Esophagus squamous epithelium (tissue), 5 donors: ENCODE data around the gene SPRING1. TPM values are rescaled to one million over a fixed set of nuclear protein-coding genes. Genes with fewer than 3 reads are reported as not detected.

Experiments
- DNase-seq: peaks from one replicate; lab custom pipeline; 2025; lab: John Stamatoyannopoulos, UW
- H3K27ac ChIP-seq, 4 donors: fragments of 200-600 bp; sonication (generic); one replicate each; pipeline ENCODE4 v1.5.1; 2016 to 2019; ENCODE audit warnings: mild to moderate bottlenecking in 1 of 4
- H3K27me3 ChIP-seq, 4 donors: fragments of 200-600 bp; sonication (generic); 1 replicate in 3 of 4; 2 replicates in 1 of 4; pipeline versions ENCODE4 v1.5.1 to v1.6.0; 2017 to 2021; ENCODE audit warnings: antibody characterized with exemption in 1 of 4
- H3K36me3 ChIP-seq, 3 donors: fragments of 200-600 bp; sonication (generic); one replicate each; pipeline ENCODE4 v1.5.1; 2016 to 2019
- H3K4me1 ChIP-seq, 3 donors: fragments of 200-600 bp; sonication (generic); one replicate each; pipeline ENCODE4 v1.5.1; 2017 to 2019
- H3K4me3 ChIP-seq, 4 donors: fragments of 200-600 bp; sonication (generic); 1 replicate in 3 of 4; 2 replicates in 1 of 4; pipeline ENCODE4 v1.5.1; 2016 to 2019; ENCODE audit warnings: mild to moderate bottlenecking in 2 of 4, moderate library complexity in 1 of 4
- H3K9me3 ChIP-seq, 3 donors: fragments of 200-600 bp; sonication (generic); one replicate each; pipeline ENCODE4 v1.5.1; 2016 to 2019
- CTCF ChIP-seq, 6 experiments: fragments of 450-650 bp in 4 of 6; fragments of 200-600 bp in 2 of 6; sonication (generic) in 2 of 6; IDR thresholded peaks; one replicate each; pipeline ENCODE4 v1.5.1; 2016 to 2019; ENCODE audit warnings: antibody characterized with exemption in 6 of 6, mild to moderate bottlenecking in 4 of 6, moderate library complexity in 4 of 6
- POLR2A ChIP-seq, 4 donors: fragments of 450-650 bp; IDR thresholded peaks; one replicate each; pipeline ENCODE4 v1.6.1; 2017; ENCODE audit warnings: antibody characterized with exemption in 4 of 4, mild to moderate bottlenecking in 4 of 4, moderate library complexity in 3 of 4
- WGBS, 2 donors: methylation state at CpG; one replicate each; pipeline ENCODE4 v1.1.5; 2018; 5-methylcytosine and 5-hydroxymethylcytosine counted together
- intact Hi-C: fragments of 100-400 bp; cut with DNase I; formaldehyde crosslinking; loops from one replicate; pipeline ENCODE4 v1.15.0; 2022
- total RNA-seq, 4 donors: library from RNA; depleted of rRNA; stranded (reverse); fragments of >200 nt; gene quantifications; one replicate each; pipeline ENCODE4 v1.1.0, GENCODE V29; 2016
- donor health status: DM: yes; HTN: yes; CAD: no.

The SPRING1 gene
- total RNA-seq, 4 donors from 2014 or later, result 14.6 to 25.5 (median 19.1) TPM

- H3K27ac ChIP-seq, result no peak overlapping the region
- no peaks in the 10 kb centered on the region for H3K27me3 ChIP-seq
- no peaks in the 10 kb centered on the region for H3K9me3 ChIP-seq
- WGBS, 2 donors, result 77 to 87% methylated on average over 3 of the region's 3 CpGs
- intact Hi-C loops, result no loop called here
- no peak overlapping the region for H3K4me3 ChIP-seq
- TF ChIP-seq POLR2A (IDR thresholded peaks at IDR 0.05), result no peak
- no peak for TF ChIP-seq CTCF (IDR thresholded peaks at IDR 0.05)
- no peaks in the 10 kb centered on the region for H3K36me3 ChIP-seq
- no peak for DNase-seq
- no peaks in the 10 kb centered on the region for H3K4me1 ChIP-seq
Observed at GRCh38 chr12:116766746-116767145, 28.9 kb upstream of the SPRING1 start.

- 91 to 95% methylated on average over 3 of the region's 3 CpGs for WGBS, 2 donors
- Histone ChIP-seq H3K4me1 (no peaks in the 10 kb centered on the region), H3K27me3 (no peaks in the 10 kb centered on the region), H3K27ac (no peak overlapping the region), H3K36me3 (no peaks in the 10 kb centered on the region), H3K4me3 (no peak overlapping the region), H3K9me3 (no peaks in the 10 kb centered on the region)
- DNase-seq, result no peak
- no peak for TF ChIP-seq POLR2A (IDR thresholded peaks at IDR 0.05)
- no peak for TF ChIP-seq CTCF (IDR thresholded peaks at IDR 0.05)
- intact Hi-C loops, result no loop called here
Observed at GRCh38 chr12:116766285-116766684, 28.4 kb upstream of the SPRING1 start.

- DNase-seq, result no peak
- Histone ChIP-seq H3K4me3 (no peak overlapping the region), H3K27ac (no peak overlapping the region), H3K36me3 (no peaks in the 10 kb centered on the region), H3K9me3 (no peaks in the 10 kb centered on the region), H3K4me1 (no peaks in the 10 kb centered on the region), H3K27me3 (no peaks in the 10 kb centered on the region)
- 65 to 66% methylated on average over 4 to 5 of the region's 5 CpGs for WGBS, 2 donors
- TF ChIP-seq POLR2A (IDR thresholded peaks at IDR 0.05) (no peak), CTCF (IDR thresholded peaks at IDR 0.05) (no peak)
- intact Hi-C loops, result no loop called here
Observed at GRCh38 chr12:116765271-116765670, 27.4 kb upstream of the SPRING1 start.

GRCh38 chr12:116761499-116761898, 23.6 kb upstream of the SPRING1 start:
- Histone ChIP-seq H3K9me3 (no peaks in the 10 kb centered on the region), H3K4me1 (no peaks in the 10 kb centered on the region), H3K27ac (no peak overlapping the region), H3K36me3 (no peaks in the 10 kb centered on the region), H3K4me3 (no peak overlapping the region), H3K27me3 (no peaks in the 10 kb centered on the region)
- whole genome bisulfite sequencing, 2 donors, result 90 to 95% methylated on average over 2 to 4 of the region's 4 CpGs
- intact Hi-C loops, result no loop called here
- DNase-seq, result no peak
- no peak for TF ChIP-seq CTCF (IDR thresholded peaks at IDR 0.05)
- no peak for TF ChIP-seq POLR2A (IDR thresholded peaks at IDR 0.05)

- WGBS, 2 donors, result 88 to 95% methylated on average over 10 of the region's 11 CpGs
- Histone ChIP-seq H3K4me1 (no peaks in the 10 kb centered on the region), H3K27ac (no peak overlapping the region), H3K27me3 (no peaks in the 10 kb centered on the region), H3K9me3 (no peaks in the 10 kb centered on the region), H3K4me3 (no peak overlapping the region), H3K36me3 (no peaks in the 10 kb centered on the region)
- DNase-seq, result no peak
- intact Hi-C loops, result no loop called here
- TF ChIP-seq POLR2A (IDR thresholded peaks at IDR 0.05) (no peak), CTCF (IDR thresholded peaks at IDR 0.05) (no peak)
Observed at GRCh38 chr12:116760622-116761020, 22.8 kb upstream of the SPRING1 start.
